ENCODE data around the gene SERPINA4.

DNA sequence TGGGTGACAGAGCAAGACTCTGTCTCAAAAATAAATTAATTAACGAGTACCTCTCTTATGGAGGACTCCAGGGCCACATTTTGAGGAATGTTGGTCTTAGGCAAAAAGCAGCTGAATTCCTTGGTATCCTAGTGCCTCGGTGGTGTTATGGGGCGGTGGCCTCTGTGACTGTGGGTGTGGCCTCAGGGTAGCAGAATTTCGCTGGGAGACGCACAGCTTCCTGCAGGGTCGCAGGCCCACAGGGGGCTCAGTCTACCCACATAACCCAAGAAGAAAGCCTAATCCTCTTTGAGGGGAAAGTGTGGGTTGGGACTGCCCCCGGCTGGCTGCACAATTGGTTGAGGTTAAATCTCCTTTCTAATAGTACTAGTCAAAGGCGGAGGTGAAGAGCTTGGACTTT is 11.2 kb upstream of the SERPINA4 start:
- TF ChIP-seq, protein P1, sequence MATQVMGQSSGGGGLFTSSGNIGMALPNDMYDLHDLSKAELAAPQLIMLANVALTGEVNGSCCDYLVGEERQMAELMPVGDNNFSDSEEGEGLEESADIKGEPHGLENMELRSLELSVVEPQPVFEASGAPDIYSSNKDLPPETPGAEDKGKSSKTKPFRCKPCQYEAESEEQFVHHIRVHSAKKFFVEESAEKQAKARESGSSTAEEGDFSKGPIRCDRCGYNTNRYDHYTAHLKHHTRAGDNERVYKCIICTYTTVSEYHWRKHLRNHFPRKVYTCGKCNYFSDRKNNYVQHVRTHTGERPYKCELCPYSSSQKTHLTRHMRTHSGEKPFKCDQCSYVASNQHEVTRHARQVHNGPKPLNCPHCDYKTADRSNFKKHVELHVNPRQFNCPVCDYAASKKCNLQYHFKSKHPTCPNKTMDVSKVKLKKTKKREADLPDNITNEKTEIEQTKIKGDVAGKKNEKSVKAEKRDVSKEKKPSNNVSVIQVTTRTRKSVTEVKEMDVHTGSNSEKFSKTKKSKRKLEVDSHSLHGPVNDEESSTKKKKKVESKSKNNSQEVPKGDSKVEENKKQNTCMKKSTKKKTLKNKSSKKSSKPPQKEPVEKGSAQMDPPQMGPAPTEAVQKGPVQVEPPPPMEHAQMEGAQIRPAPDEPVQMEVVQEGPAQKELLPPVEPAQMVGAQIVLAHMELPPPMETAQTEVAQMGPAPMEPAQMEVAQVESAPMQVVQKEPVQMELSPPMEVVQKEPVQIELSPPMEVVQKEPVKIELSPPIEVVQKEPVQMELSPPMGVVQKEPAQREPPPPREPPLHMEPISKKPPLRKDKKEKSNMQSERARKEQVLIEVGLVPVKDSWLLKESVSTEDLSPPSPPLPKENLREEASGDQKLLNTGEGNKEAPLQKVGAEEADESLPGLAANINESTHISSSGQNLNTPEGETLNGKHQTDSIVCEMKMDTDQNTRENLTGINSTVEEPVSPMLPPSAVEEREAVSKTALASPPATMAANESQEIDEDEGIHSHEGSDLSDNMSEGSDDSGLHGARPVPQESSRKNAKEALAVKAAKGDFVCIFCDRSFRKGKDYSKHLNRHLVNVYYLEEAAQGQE (IDR thresholded peaks at IDR 0.05; ENCODE audit: borderline replicate concordance), result no peak
- TF ChIP-seq, protein P2, sequence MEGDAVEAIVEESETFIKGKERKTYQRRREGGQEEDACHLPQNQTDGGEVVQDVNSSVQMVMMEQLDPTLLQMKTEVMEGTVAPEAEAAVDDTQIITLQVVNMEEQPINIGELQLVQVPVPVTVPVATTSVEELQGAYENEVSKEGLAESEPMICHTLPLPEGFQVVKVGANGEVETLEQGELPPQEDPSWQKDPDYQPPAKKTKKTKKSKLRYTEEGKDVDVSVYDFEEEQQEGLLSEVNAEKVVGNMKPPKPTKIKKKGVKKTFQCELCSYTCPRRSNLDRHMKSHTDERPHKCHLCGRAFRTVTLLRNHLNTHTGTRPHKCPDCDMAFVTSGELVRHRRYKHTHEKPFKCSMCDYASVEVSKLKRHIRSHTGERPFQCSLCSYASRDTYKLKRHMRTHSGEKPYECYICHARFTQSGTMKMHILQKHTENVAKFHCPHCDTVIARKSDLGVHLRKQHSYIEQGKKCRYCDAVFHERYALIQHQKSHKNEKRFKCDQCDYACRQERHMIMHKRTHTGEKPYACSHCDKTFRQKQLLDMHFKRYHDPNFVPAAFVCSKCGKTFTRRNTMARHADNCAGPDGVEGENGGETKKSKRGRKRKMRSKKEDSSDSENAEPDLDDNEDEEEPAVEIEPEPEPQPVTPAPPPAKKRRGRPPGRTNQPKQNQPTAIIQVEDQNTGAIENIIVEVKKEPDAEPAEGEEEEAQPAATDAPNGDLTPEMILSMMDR (IDR thresholded peaks at IDR 0.05; ENCODE audit: poor library complexity, severe bottlenecking), result no peak
- TF ChIP-seq SMC3 (conservative IDR thresholded peaks at IDR 0.05; ENCODE audit: poor library complexity), result no peak
